ENCODE data around the gene FAM20C.
"Not testable (repeated sequence)": the region's sequence is repeated elsewhere in the genome, so short reads cannot be mapped to it uniquely, and the experiment has no call there.

The FAM20C gene

GRCh38 chr7:181738-182137 is 10.6 kb upstream of the FAM20C start:
- Histone ChIP-seq H3K9ac (ENCODE audit: low read depth, low read length) (no peak overlapping the region), H3K36me3 (ENCODE audit: control insufficient read depth, insufficient read depth, low read length) (no peaks in the 10 kb centered on the region), H3K4me3 (ENCODE audit: low read depth, low read length) (no peak overlapping the region), H3K27me3 (ENCODE audit: control insufficient read depth, insufficient read depth, low read length) (no peaks in the 10 kb centered on the region), H3K4me1 (ENCODE audit: control insufficient read depth, insufficient read depth, low read length) (no peaks in the 10 kb centered on the region), H3K9me3 (ENCODE audit: control insufficient read depth, insufficient read depth, low read length) (no peaks in the 10 kb centered on the region)

GRCh38 chr7:182502-182901 is 9.9 kb upstream of the FAM20C start:
- H3K9ac ChIP-seq (ENCODE audit: low read depth, low read length); H3K9me3 ChIP-seq (ENCODE audit: control insufficient read depth, insufficient read depth, low read length); H3K27me3 ChIP-seq (ENCODE audit: control insufficient read depth, insufficient read depth, low read length); H3K4me3 ChIP-seq (ENCODE audit: low read depth, low read length); H3K36me3 ChIP-seq (ENCODE audit: control insufficient read depth, insufficient read depth, low read length); H3K4me1 ChIP-seq (ENCODE audit: control insufficient read depth, insufficient read depth, low read length): not testable (repeated sequence)

GRCh38 chr7:183496-184292 is 8.7 kb upstream of the FAM20C start:
- no peaks in the 10 kb centered on the region for H3K36me3 ChIP-seq (ENCODE audit: control insufficient read depth, insufficient read depth, low read length)
- H3K4me1 ChIP-seq (ENCODE audit: control insufficient read depth, insufficient read depth, low read length) = no peaks in the 10 kb centered on the region
- peak overlapping the region; percentile 47 for H3K9ac ChIP-seq (ENCODE audit: low read depth, low read length)
- H3K27me3 ChIP-seq (ENCODE audit: control insufficient read depth, insufficient read depth, low read length) = no peaks in the 10 kb centered on the region
- H3K9me3 ChIP-seq (ENCODE audit: control insufficient read depth, insufficient read depth, low read length) = no peaks in the 10 kb centered on the region
- no peak overlapping the region for H3K4me3 ChIP-seq (ENCODE audit: low read depth, low read length)

GRCh38 chr7:184294-185264 is 7.8 kb upstream of the FAM20C start:
- Histone ChIP-seq H3K4me1 (ENCODE audit: control insufficient read depth, insufficient read depth, low read length) (no peaks in the 10 kb centered on the region), H3K27me3 (ENCODE audit: control insufficient read depth, insufficient read depth, low read length) (no peaks in the 10 kb centered on the region), H3K4me3 (ENCODE audit: low read depth, low read length) (no peak overlapping the region), H3K9ac (ENCODE audit: low read depth, low read length) (peak overlapping the region; percentile 47), H3K9me3 (ENCODE audit: control insufficient read depth, insufficient read depth, low read length) (no peaks in the 10 kb centered on the region), H3K36me3 (ENCODE audit: control insufficient read depth, insufficient read depth, low read length) (no peaks in the 10 kb centered on the region)

GRCh38 chr7:186516-187113 is 5.8 kb upstream of the FAM20C start:
- Histone ChIP-seq H3K4me3 (ENCODE audit: low read depth, low read length) (no peak overlapping the region), H3K9ac (ENCODE audit: low read depth, low read length) (no peak overlapping the region), H3K36me3 (ENCODE audit: control insufficient read depth, insufficient read depth, low read length) (no peaks in the 10 kb centered on the region), H3K9me3 (ENCODE audit: control insufficient read depth, insufficient read depth, low read length) (no peaks in the 10 kb centered on the region), H3K4me1 (ENCODE audit: control insufficient read depth, insufficient read depth, low read length) (no peaks in the 10 kb centered on the region), H3K27me3 (ENCODE audit: control insufficient read depth, insufficient read depth, low read length) (no peaks in the 10 kb centered on the region)

GRCh38 chr7:187227-187927 is 5.0 kb upstream of the FAM20C start:
- no peak overlapping the region for H3K9ac ChIP-seq (ENCODE audit: low read depth, low read length)
- H3K36me3 ChIP-seq (ENCODE audit: control insufficient read depth, insufficient read depth, low read length) = no peaks in the 10 kb centered on the region
- H3K27me3 ChIP-seq (ENCODE audit: control insufficient read depth, insufficient read depth, low read length) = no peaks in the 10 kb centered on the region
- no peak overlapping the region for H3K4me3 ChIP-seq (ENCODE audit: low read depth, low read length)
- no peaks in the 10 kb centered on the region for H3K4me1 ChIP-seq (ENCODE audit: control insufficient read depth, insufficient read depth, low read length)
- H3K9me3 ChIP-seq (ENCODE audit: control insufficient read depth, insufficient read depth, low read length) = no peaks in the 10 kb centered on the region

GRCh38 chr7:188174-188573 is 4.2 kb upstream of the FAM20C start:
- Histone ChIP-seq H3K4me1 (ENCODE audit: control insufficient read depth, insufficient read depth, low read length) (no peaks in the 10 kb centered on the region), H3K9ac (ENCODE audit: low read depth, low read length) (no peak overlapping the region), H3K9me3 (ENCODE audit: control insufficient read depth, insufficient read depth, low read length) (no peaks in the 10 kb centered on the region), H3K27me3 (ENCODE audit: control insufficient read depth, insufficient read depth, low read length) (no peaks in the 10 kb centered on the region), H3K36me3 (ENCODE audit: control insufficient read depth, insufficient read depth, low read length) (no peaks in the 10 kb centered on the region), H3K4me3 (ENCODE audit: low read depth, low read length) (no peak overlapping the region)

GRCh38 chr7:188727-189500 is 3.5 kb upstream of the FAM20C start:
- H3K4me3 ChIP-seq (ENCODE audit: low read depth, low read length) = no peak overlapping the region
- no peaks in the 10 kb centered on the region for H3K36me3 ChIP-seq (ENCODE audit: control insufficient read depth, insufficient read depth, low read length)
- H3K9me3 ChIP-seq (ENCODE audit: control insufficient read depth, insufficient read depth, low read length) = no peaks in the 10 kb centered on the region
- no peak overlapping the region for H3K9ac ChIP-seq (ENCODE audit: low read depth, low read length)
- peaks cover under 1% of the 10 kb centered on the region for H3K27me3 ChIP-seq (ENCODE audit: control insufficient read depth, insufficient read depth, low read length)
- peaks cover under 1% of the 10 kb centered on the region for H3K4me1 ChIP-seq (ENCODE audit: control insufficient read depth, insufficient read depth, low read length)

- Histone ChIP-seq H3K4me3 (ENCODE audit: low read depth, low read length) (no peak overlapping the region), H3K27me3 (ENCODE audit: control insufficient read depth, insufficient read depth, low read length) (peaks cover 2% of the 10 kb centered on the region), H3K9me3 (ENCODE audit: control insufficient read depth, insufficient read depth, low read length) (no peaks in the 10 kb centered on the region), H3K9ac (ENCODE audit: low read depth, low read length) (no peak overlapping the region), H3K4me1 (ENCODE audit: control insufficient read depth, insufficient read depth, low read length) (peaks cover 2% of the 10 kb centered on the region), H3K36me3 (ENCODE audit: control insufficient read depth, insufficient read depth, low read length) (no peaks in the 10 kb centered on the region)
Observed at GRCh38 chr7:189719-190118, 2.7 kb upstream of the FAM20C start.

- peaks cover 2% of the 10 kb centered on the region for H3K4me1 ChIP-seq (ENCODE audit: control insufficient read depth, insufficient read depth, low read length)
- H3K36me3 ChIP-seq (ENCODE audit: control insufficient read depth, insufficient read depth, low read length) = no peaks in the 10 kb centered on the region
- no peak overlapping the region for H3K9ac ChIP-seq (ENCODE audit: low read depth, low read length)
- no peaks in the 10 kb centered on the region for H3K9me3 ChIP-seq (ENCODE audit: control insufficient read depth, insufficient read depth, low read length)
- no peak overlapping the region for H3K4me3 ChIP-seq (ENCODE audit: low read depth, low read length)
- H3K27me3 ChIP-seq (ENCODE audit: control insufficient read depth, insufficient read depth, low read length) = peaks cover 2% of the 10 kb centered on the region
Observed at GRCh38 chr7:190196-190595, 2.2 kb upstream of the FAM20C start.
